ENCODE results near the gene C1RL.

The C1RL gene

GRCh38 chr12:7142056-7142644 is 33.1 kb upstream of the C1RL start:
- Histone ChIP-seq H3K27me3 (ENCODE audit: insufficient read depth, poor library complexity, severe bottlenecking) (no peaks in the 10 kb centered on the region), H3K4me3 (replicated peaks; ENCODE audit: insufficient read depth, low read length) (no peak overlapping the region), H3K27ac (replicated peaks) (no peak overlapping the region)
- no peak for TF ChIP-seq SPI1 (IDR thresholded peaks at IDR 0.05; ENCODE audit: borderline replicate concordance, low read depth)
- peak; percentile 72 for TF ChIP-seq CTCF (IDR thresholded peaks at IDR 0.05; ENCODE audit: insufficient read depth, low read length)
- no peak for TF ChIP-seq GABPA (IDR thresholded peaks at IDR 0.05; ENCODE audit: low read depth)
- TF ChIP-seq REST (IDR thresholded peaks at IDR 0.05; ENCODE audit: insufficient replicate concordance, low read depth): no peak
- no peak for TF ChIP-seq POLR2AphosphoS5 (IDR thresholded peaks at IDR 0.05; ENCODE audit: low read depth)
- peak in 1 of 2 experiments; percentile 66 for DNase-seq (ENCODE audit: low read depth in 1 of 2, low spot score in 1 of 2)

GRCh38 chr12:7141351-7142005 is 32.5 kb upstream of the C1RL start:
- TF ChIP-seq POLR2AphosphoS5 (IDR thresholded peaks at IDR 0.05; ENCODE audit: low read depth) (no peak), SPI1 (IDR thresholded peaks at IDR 0.05; ENCODE audit: borderline replicate concordance, low read depth) (no peak), GABPA (IDR thresholded peaks at IDR 0.05; ENCODE audit: low read depth) (no peak), CTCF (IDR thresholded peaks at IDR 0.05; ENCODE audit: insufficient read depth, low read length) (no peak), REST (IDR thresholded peaks at IDR 0.05; ENCODE audit: insufficient replicate concordance, low read depth) (no peak)
- Histone ChIP-seq H3K27ac (replicated peaks) (no peak overlapping the region), H3K27me3 (ENCODE audit: insufficient read depth, poor library complexity, severe bottlenecking) (no peaks in the 10 kb centered on the region), H3K4me3 (replicated peaks; ENCODE audit: insufficient read depth, low read length) (no peak overlapping the region)
- DNase-seq (ENCODE audit: low read depth in 1 of 2, low spot score in 1 of 2): no peak

GRCh38 chr12:7139200-7139599 is 30.2 kb upstream of the C1RL start:
- H3K4me3 ChIP-seq (replicated peaks; ENCODE audit: insufficient read depth, low read length): no peak overlapping the region
- H3K27me3 ChIP-seq (ENCODE audit: insufficient read depth, poor library complexity, severe bottlenecking): no peaks in the 10 kb centered on the region
- no peak overlapping the region for H3K27ac ChIP-seq (replicated peaks)
- no peak for DNase-seq (ENCODE audit: low read depth in 1 of 2, low spot score in 1 of 2)
- no peak for TF ChIP-seq SPI1 (IDR thresholded peaks at IDR 0.05; ENCODE audit: borderline replicate concordance, low read depth)
- TF ChIP-seq GABPA (IDR thresholded peaks at IDR 0.05; ENCODE audit: low read depth): no peak
- TF ChIP-seq REST (IDR thresholded peaks at IDR 0.05; ENCODE audit: insufficient replicate concordance, low read depth): no peak
- no peak for TF ChIP-seq POLR2AphosphoS5 (IDR thresholded peaks at IDR 0.05; ENCODE audit: low read depth)
- no peak for TF ChIP-seq CTCF (IDR thresholded peaks at IDR 0.05; ENCODE audit: insufficient read depth, low read length)

All from HL-60 (cell line).